Measurements from ENCODE around the gene ARSK. TPM values are rescaled to one million over a fixed set of nuclear protein-coding genes. Genes with fewer than 3 reads are reported as not detected.

The ARSK gene
- polyA plus RNA-seq, 1 of the 3 experiments (the other 2 are of a cell fraction), result 5.6 TPM

DNA sequence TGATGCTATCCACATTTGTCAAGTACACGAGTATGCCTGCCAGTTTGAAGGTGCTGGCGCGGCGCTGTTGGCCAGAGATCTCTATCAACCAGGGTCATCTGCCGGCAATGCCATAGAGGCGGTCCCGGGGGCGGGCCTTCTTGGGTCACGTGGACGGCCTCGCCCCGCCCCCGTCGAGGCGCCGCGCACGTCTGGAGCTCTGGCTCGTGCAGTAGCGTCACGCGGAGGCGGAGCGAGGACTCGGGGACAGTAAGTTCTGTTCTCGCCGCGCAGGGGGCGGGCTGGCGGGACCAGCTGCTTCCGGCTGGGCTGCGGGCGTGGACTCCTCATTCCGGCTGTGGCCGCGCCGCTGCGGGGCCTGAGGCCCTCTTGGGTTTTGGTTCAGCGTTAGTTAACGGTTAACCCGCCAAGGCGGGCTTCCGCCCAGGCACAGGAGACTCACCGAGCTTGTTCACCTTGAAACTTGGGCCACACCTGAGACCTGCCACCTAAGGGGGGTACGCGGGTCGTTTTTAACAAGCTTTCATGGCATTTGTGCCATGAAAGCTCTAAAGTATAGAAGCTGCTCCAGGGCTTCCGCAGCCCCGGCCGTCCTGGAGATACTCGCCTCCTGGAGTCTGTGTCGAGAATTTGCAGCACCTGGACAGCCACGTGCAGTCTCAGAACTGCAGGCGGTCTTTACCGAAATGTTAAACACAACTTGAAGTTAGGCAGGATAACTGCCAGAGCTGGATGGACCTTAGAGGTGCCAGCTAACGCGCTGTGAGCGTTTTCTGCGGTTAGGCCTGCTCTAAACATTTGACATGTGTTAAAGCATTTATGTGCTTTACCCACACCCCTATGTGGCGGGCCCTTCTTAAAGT lies 91.9 kb downstream of the ARSK start, which contains the start of gene RFESD (continued):
- TF ChIP-seq, protein P1, sequence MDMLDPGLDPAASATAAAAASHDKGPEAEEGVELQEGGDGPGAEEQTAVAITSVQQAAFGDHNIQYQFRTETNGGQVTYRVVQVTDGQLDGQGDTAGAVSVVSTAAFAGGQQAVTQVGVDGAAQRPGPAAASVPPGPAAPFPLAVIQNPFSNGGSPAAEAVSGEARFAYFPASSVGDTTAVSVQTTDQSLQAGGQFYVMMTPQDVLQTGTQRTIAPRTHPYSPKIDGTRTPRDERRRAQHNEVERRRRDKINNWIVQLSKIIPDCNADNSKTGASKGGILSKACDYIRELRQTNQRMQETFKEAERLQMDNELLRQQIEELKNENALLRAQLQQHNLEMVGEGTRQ (IDR thresholded peaks at IDR 0.05; ENCODE audit: borderline replicate concordance, low read depth, low read length), result peak; percentile 83
- TF ChIP-seq MEF2A (IDR thresholded peaks at IDR 0.05; ENCODE audit: borderline replicate concordance, low read depth) (no peak), YY1 (IDR thresholded peaks at IDR 0.05; ENCODE audit: low read depth) (0 out of 2 replicates have a peak, but pooled peaks have one; percentile 25), NFIC (IDR thresholded peaks at IDR 0.05; ENCODE audit: borderline replicate concordance) (no peak), FOXM1 (IDR thresholded peaks at IDR 0.05; ENCODE audit: low read depth) (no peak), GABPA (IDR thresholded peaks at IDR 0.05; ENCODE audit: low read depth) (peak; percentile 72)
- TF ChIP-seq, protein P2, sequence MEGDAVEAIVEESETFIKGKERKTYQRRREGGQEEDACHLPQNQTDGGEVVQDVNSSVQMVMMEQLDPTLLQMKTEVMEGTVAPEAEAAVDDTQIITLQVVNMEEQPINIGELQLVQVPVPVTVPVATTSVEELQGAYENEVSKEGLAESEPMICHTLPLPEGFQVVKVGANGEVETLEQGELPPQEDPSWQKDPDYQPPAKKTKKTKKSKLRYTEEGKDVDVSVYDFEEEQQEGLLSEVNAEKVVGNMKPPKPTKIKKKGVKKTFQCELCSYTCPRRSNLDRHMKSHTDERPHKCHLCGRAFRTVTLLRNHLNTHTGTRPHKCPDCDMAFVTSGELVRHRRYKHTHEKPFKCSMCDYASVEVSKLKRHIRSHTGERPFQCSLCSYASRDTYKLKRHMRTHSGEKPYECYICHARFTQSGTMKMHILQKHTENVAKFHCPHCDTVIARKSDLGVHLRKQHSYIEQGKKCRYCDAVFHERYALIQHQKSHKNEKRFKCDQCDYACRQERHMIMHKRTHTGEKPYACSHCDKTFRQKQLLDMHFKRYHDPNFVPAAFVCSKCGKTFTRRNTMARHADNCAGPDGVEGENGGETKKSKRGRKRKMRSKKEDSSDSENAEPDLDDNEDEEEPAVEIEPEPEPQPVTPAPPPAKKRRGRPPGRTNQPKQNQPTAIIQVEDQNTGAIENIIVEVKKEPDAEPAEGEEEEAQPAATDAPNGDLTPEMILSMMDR (IDR thresholded peaks at IDR 0.05), result no peak
- TF ChIP-seq, protein P3, sequence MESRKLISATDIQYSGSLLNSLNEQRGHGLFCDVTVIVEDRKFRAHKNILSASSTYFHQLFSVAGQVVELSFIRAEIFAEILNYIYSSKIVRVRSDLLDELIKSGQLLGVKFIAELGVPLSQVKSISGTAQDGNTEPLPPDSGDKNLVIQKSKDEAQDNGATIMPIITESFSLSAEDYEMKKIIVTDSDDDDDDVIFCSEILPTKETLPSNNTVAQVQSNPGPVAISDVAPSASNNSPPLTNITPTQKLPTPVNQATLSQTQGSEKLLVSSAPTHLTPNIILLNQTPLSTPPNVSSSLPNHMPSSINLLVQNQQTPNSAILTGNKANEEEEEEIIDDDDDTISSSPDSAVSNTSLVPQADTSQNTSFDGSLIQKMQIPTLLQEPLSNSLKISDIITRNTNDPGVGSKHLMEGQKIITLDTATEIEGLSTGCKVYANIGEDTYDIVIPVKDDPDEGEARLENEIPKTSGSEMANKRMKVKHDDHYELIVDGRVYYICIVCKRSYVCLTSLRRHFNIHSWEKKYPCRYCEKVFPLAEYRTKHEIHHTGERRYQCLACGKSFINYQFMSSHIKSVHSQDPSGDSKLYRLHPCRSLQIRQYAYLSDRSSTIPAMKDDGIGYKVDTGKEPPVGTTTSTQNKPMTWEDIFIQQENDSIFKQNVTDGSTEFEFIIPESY (IDR thresholded peaks at IDR 0.05; ENCODE audit: borderline replicate concordance, low read depth), result 0 out of 2 replicates have a peak, but pooled peaks have one; percentile 57

DNA sequence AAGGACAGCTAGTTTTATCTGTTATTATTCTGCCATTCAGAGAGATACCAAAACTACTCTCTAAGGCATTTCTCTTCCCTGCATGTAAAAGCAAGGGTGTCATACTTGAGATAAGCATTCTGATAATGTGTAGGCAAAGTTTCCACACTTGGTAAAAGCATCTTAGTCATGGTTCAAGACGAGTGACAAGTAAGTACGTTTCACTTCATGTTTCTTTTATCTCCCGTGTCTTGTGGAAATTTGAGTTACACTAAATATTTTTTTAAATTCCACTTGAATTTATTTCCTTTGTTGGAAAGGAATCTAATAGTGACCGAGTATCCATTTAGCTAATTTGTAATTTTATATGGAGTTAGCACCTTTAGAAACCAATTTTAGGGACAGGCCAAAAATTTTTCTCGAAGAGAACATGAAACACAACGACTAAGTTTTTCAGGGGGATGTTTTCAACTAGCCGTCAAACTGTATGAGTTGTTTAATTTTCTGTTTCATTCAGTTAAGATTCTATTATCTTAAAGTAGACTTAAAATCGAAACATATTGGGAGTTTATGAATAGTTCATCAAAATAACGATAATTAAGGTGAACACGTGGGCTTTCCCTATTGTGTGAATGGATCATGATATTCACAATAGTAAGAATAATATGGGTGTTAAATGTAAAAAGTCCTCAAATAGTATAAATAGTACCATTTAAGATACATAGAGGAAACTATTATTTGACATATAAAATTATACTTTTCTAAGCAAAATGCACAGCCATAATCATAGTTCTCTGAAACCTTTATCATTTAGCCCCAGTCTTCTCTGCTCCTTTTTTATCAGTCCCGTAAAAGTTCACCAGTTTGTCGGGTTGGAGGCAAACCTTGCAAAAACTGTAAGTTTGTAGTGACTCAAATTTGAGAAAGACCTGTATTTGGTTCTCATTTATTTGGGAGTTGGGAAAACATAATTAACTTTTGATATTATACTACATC lies 93.3 kb downstream of the ARSK start:
- Histone ChIP-seq H3K27me3 (ENCODE audit: insufficient read depth) (no peaks in the 10 kb centered on the region), H3F3A (replicated peaks; ENCODE audit: insufficient read depth) (peaks cover 13% of the 10 kb centered on the region), H3K9me2 (no peaks in the 10 kb centered on the region), H3K4me3 (ENCODE audit: low read depth in 2 of 2, low read length in 1 of 2) (no peak overlapping the region), H3K4me1 (ENCODE audit: control insufficient read depth in 1 of 2, insufficient read depth in 2 of 2, low read depth in 1 of 2, low read length in 1 of 2) (peaks cover 0 to 6% of the 10 kb centered on the region in 2 experiments; a peak in 2 of 4 replicates), H3K9me3 (no peaks in the 10 kb centered on the region), H3K36me3 (replicated peaks in 1 of 2; ENCODE audit: control insufficient read depth in 1 of 2, insufficient read depth in 2 of 2, low read length in 1 of 2) (no peaks in the 10 kb centered on the region), H3K79me2 (ENCODE audit: insufficient read depth) (no peaks in the 10 kb centered on the region), H3K27ac (ENCODE audit: low read depth in 2 of 2, low read length in 1 of 2) (no peak overlapping the region; a peak in 1 of 4 replicates), H4K20me1 (ENCODE audit: insufficient read depth) (no peaks in the 10 kb centered on the region), H3K4me2 (0 out of 2 replicates have a peak overlapping the region, but pooled peaks have one; percentile 86), H2AFZ (ENCODE audit: low read depth) (no peak overlapping the region), H3K9ac (no peak overlapping the region)
- DNase-seq, result no peak
- ChIA-PET POLR2A (interaction anchor here (1.7 to 1.8 kb wide), 2 partner anchors 22 to 83 kb away, joined by 4 to 25 read pairs; partner anchors contain the start of gene RHOBTB3), CTCF (interaction anchor here (1.8 to 9.5 kb wide), 5 partner anchors 16 to 688 kb away, joined by 4 to 139 read pairs (median 8); no protein-coding TSS in a partner anchor)
- 84% methylated on average over 12 of the region's 12 CpGs for WGBS (ENCODE audit: low lambda C conversion rate)
- TF ChIP-seq RAD21 (IDR thresholded peaks at IDR 0.05; ENCODE audit: low read length) (no peak), MXI1 (IDR thresholded peaks at IDR 0.05; ENCODE audit: low read depth, low read length) (no peak), RFX5 (IDR thresholded peaks at IDR 0.05; ENCODE audit: low read length) (no peak), TEAD4 (IDR thresholded peaks at IDR 0.05; ENCODE audit: borderline replicate concordance, insufficient read depth) (no peak), TCF12 (IDR thresholded peaks at IDR 0.05) (no peak), EZH2phosphoT487 (IDR thresholded peaks at IDR 0.05; ENCODE audit: borderline replicate concordance, low read depth) (no peak), ELF1 (IDR thresholded peaks at IDR 0.05) (no peak), EP300 (IDR thresholded peaks at IDR 0.05; ENCODE audit: borderline replicate concordance in 1 of 2, low read depth in 1 of 2, low read length in 1 of 2) (no peak), SIN3A (IDR thresholded peaks at IDR 0.05; ENCODE audit: borderline replicate concordance, low read depth, low read length) (no peak), GABPA (IDR thresholded peaks at IDR 0.05; ENCODE audit: low read depth) (no peak), YY1 (IDR thresholded peaks at IDR 0.05; ENCODE audit: low read depth) (no peak), FOXJ3 (CRISPR knock-in tag; IDR thresholded peaks at IDR 0.05) (no peak)
- TF ChIP-seq, protein P4, sequence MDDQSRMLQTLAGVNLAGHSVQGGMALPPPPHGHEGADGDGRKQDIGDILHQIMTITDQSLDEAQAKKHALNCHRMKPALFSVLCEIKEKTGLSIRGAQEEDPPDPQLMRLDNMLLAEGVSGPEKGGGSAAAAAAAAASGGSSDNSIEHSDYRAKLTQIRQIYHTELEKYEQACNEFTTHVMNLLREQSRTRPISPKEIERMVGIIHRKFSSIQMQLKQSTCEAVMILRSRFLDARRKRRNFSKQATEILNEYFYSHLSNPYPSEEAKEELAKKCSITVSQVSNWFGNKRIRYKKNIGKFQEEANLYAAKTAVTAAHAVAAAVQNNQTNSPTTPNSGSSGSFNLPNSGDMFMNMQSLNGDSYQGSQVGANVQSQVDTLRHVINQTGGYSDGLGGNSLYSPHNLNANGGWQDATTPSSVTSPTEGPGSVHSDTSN (IDR thresholded peaks at IDR 0.05), result no peak
- TF ChIP-seq, protein P1 (IDR thresholded peaks at IDR 0.05; ENCODE audit: borderline replicate concordance, low read depth, low read length), result no peak
- TF ChIP-seq, protein P5, sequence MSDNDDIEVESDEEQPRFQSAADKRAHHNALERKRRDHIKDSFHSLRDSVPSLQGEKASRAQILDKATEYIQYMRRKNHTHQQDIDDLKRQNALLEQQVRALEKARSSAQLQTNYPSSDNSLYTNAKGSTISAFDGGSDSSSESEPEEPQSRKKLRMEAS (IDR thresholded peaks at IDR 0.05; ENCODE audit: low read depth), result no peak

Data from SK-N-SH (cell line).